Stomach (tissue), 9 donors: ENCODE data around the gene EMC9. TPM values are rescaled to one million over a fixed set of nuclear protein-coding genes. Genes with fewer than 3 reads are reported as not detected.

Source experiments
- DNase-seq, 2 donors: peaks; one replicate each; pipeline versions ENCODE4 v3.0.0 to v3.0.0-alpha.2; 2013 to 2019
- H3K27ac ChIP-seq, 5 donors: fragments of 200-600 bp in 4 of 5; sonication (generic) in 4 of 5; one replicate each; pipeline ENCODE4 v1.5.1; 2013 to 2019; ENCODE audit warnings: mild to moderate bottlenecking in 1 of 5, moderate library complexity in 1 of 5
- H3K27me3 ChIP-seq, 3 donors: fragments of 200-600 bp; sonication (generic); one replicate each; pipeline ENCODE4 v1.5.1; 2017 to 2019; ENCODE audit warnings: mixed run types in 1 of 3
- H3K36me3 ChIP-seq, 4 donors: fragments of 200-600 bp; sonication (generic); 1 replicate in 3 of 4; 2 replicates in 1 of 4; pipeline ENCODE4 v1.5.1; 2016 to 2019
- H3K4me1 ChIP-seq, 4 donors: fragments of 200-600 bp; sonication (generic); one replicate each; pipeline ENCODE4 v1.5.1; 2016 to 2019
- H3K4me3 ChIP-seq, 4 donors: fragments of 200-600 bp; sonication (generic) in 3 of 4; one replicate each; pipeline ENCODE4 v1.5.1; 2016 to 2019; ENCODE audit warnings: mild to moderate bottlenecking in 1 of 4
- H3K9me3 ChIP-seq, 4 donors: fragments of 200-600 bp; sonication (generic); one replicate each; pipeline ENCODE4 v1.5.1; 2016 to 2019
- CTCF ChIP-seq, 7 experiments: fragments of 450-650 bp in 4 of 7; fragments of 200-600 bp in 3 of 7; sonication (generic) in 3 of 7; IDR thresholded peaks; one replicate each; pipeline ENCODE4 v1.5.1; 2016 to 2019; ENCODE audit warnings: antibody characterized with exemption in 7 of 7, control low read depth in 2 of 7, mild to moderate bottlenecking in 1 of 7
- EP300 ChIP-seq: sonication (generic); formaldehyde crosslinking; IDR thresholded peaks from one replicate; pipeline ENCODE4 v1.6.1; 2017; ENCODE audit warnings: antibody characterized with exemption
- POLR2A ChIP-seq, 4 donors: fragments of 450-650 bp; IDR thresholded peaks; one replicate each; pipeline ENCODE4 v1.6.1; 2016; ENCODE audit warnings: antibody characterized with exemption in 4 of 4, control low read depth in 2 of 4, mild to moderate bottlenecking in 1 of 4, moderate library complexity in 1 of 4
- POLR2AphosphoS5 ChIP-seq, 3 donors: sonication (generic); formaldehyde crosslinking; IDR thresholded peaks; one replicate each; pipeline ENCODE4 v1.6.1; 2016; ENCODE audit warnings: antibody characterized with exemption in 3 of 3
- WGBS, 5 donors: extraction: QIAGEN DNeasy Blood & Tissue Kit in 3 of 5; methylation state at CpG; one replicate each; pipeline versions ENCODE4 v1.1.5 to v1.1.7; 2013 to 2018; 5-methylcytosine and 5-hydroxymethylcytosine counted together
- intact Hi-C: fragments of 100-400 bp; cut with DNase I; formaldehyde crosslinking; loops from one replicate; pipeline ENCODE4 v1.15.1; 2023; ENCODE audit warnings: low total_unique reads
- polyA plus RNA-seq, 3 donors: library from polyadenylated mRNA; stranded (reverse); fragments of 200-250 nt; gene quantifications; one replicate each; pipeline ENCODE4 v1.2.3, GENCODE V29; 2013
- total RNA-seq, 5 donors: library from RNA; depleted of rRNA; stranded (reverse); fragments of >200 nt; gene quantifications; one replicate each; pipeline versions ENCODE4 v1.1.0 to v1.2.3, GENCODE V29; 2014 to 2016
- donor health status: healthy with polysubstance abuse.
- donor health status: Bipolar disorder and iron deficiency.
- donor health status: healthy.

EMC9 gene
- total and polyA plus RNA-seq, 8 donors, result 1.3 to 59.6 (median 18.7) TPM

GRCh38 chr14:24135584-24135833, 5.9 kb downstream of the EMC9 start:
- Histone ChIP-seq H3K4me3 (peak overlapping the region; percentile 94 to 99 (median 96)), H3K36me3 (peaks cover 23 to 26% (median 24%) of the 10 kb centered on the region in 4 donors), H3K9me3 (no peaks in the 10 kb centered on the region), H3K4me1 (peaks cover 12 to 73% (median 69%) of the 10 kb centered on the region in 4 donors), H3K27ac (peak overlapping the region; percentile 78 to 98 (median 95)), H3K27me3 (no peaks in the 10 kb centered on the region)
- TF ChIP-seq CTCF (IDR thresholded peaks at IDR 0.05), result no peak
- no peak for TF ChIP-seq POLR2A (IDR thresholded peaks at IDR 0.05)
- no peak for TF ChIP-seq EP300
- no peak for TF ChIP-seq POLR2AphosphoS5 (IDR thresholded peaks at IDR 0.05)
- intact Hi-C loops, result no loop called here
- WGBS, 5 donors, result 0 to 5% (median 2%) methylated on average over 8 to 9 of the region's 9 CpGs
- DNase-seq, result no peak

GRCh38 chr14:24133735-24134134, 7.7 kb downstream of the EMC9 start:
- H3K4me3 ChIP-seq, result no peak overlapping the region
- intact Hi-C loops, result no loop called here
- H3K9me3 ChIP-seq, result no peaks in the 10 kb centered on the region
- no peak overlapping the region for H3K27ac ChIP-seq
- no peak for TF ChIP-seq POLR2A (IDR thresholded peaks at IDR 0.05)
- no peak for TF ChIP-seq CTCF (IDR thresholded peaks at IDR 0.05)
- TF ChIP-seq EP300, result no peak
- no peak for TF ChIP-seq POLR2AphosphoS5 (IDR thresholded peaks at IDR 0.05)
- no peaks in the 10 kb centered on the region for H3K27me3 ChIP-seq
- DNase-seq, result no peak
- 83 to 93% (median 89%) methylated on average over 1 of the region's 1 CpG for WGBS, 5 donors
- peaks cover 14 to 18% (median 16%) of the 10 kb centered on the region in 4 donors for H3K36me3 ChIP-seq
- peaks cover 12 to 55% (median 52%) of the 10 kb centered on the region in 4 donors for H3K4me1 ChIP-seq

GRCh38 chr14:24132976-24133375, 8.4 kb downstream of the EMC9 start:
- H3K36me3 ChIP-seq, result peaks cover 7 to 10% (median 9%) of the 10 kb centered on the region in 4 donors
- no peak for DNase-seq
- H3K4me1 ChIP-seq, result peaks cover 12 to 48% (median 46%) of the 10 kb centered on the region in 4 donors
- H3K9me3 ChIP-seq, result no peaks in the 10 kb centered on the region
- intact Hi-C loops, result no loop called here
- WGBS, 5 donors, result 91 to 98% (median 96%) methylated on average over 2 of the region's 2 CpGs
- no peaks in the 10 kb centered on the region for H3K27me3 ChIP-seq
- peak overlapping the region in 1 of 5 donors; percentile 53 for H3K27ac ChIP-seq
- TF ChIP-seq EP300, result no peak
- TF ChIP-seq POLR2A (IDR thresholded peaks at IDR 0.05), result no peak
- TF ChIP-seq CTCF (IDR thresholded peaks at IDR 0.05), result no peak
- no peak overlapping the region for H3K4me3 ChIP-seq

GRCh38 chr14:24132061-24132685, 9.2 kb downstream of the EMC9 start:
- 43 to 73% (median 51%) methylated on average over 19 to 24 of the region's 24 CpGs for WGBS, 5 donors
- H3K27ac ChIP-seq, result peak overlapping the region; percentile 13 to 59 (median 47)
- DNase-seq, result peak; percentile 46 to 80
- intact Hi-C loops, result no loop called here
- peaks cover 0 to 2% (median under 1%) of the 10 kb centered on the region in 4 donors for H3K36me3 ChIP-seq
- H3K9me3 ChIP-seq, result no peaks in the 10 kb centered on the region
- H3K27me3 ChIP-seq, result no peaks in the 10 kb centered on the region
- H3K4me1 ChIP-seq, result peaks cover 9 to 40% (median 38%) of the 10 kb centered on the region in 4 donors
- TF ChIP-seq EP300 (no peak), POLR2AphosphoS5 (IDR thresholded peaks at IDR 0.05) (peak in 1 of 3 donors; percentile 50), POLR2A (IDR thresholded peaks at IDR 0.05) (no peak), CTCF (IDR thresholded peaks at IDR 0.05) (no peak)
- no peak overlapping the region for H3K4me3 ChIP-seq
